Immature natural killer cell (primary cell): ENCODE data around the gene EIF4E1B. TPM values are rescaled to one million over a fixed set of nuclear protein-coding genes. Genes with fewer than 3 reads are reported as not detected.

Experiments
- DNase-seq, 3 donors: peaks; one replicate each; pipeline ENCODE4 v3.0.0; 2022; ENCODE audit warnings: mixed read lengths in 1 of 3
- H3K27ac Mint-ChIP-seq, 6 donors: one replicate each; pipeline ENCODE4 v1.8.0; 2020; ENCODE audit warnings: mixed read lengths in 6 of 6, mild to moderate bottlenecking in 5 of 6, inconsistent platforms in 4 of 6, moderate library complexity in 3 of 6
- H3K27me3 Mint-ChIP-seq, 3 donors: one replicate each; pipeline ENCODE4 v1.8.0; 2020 to 2021; ENCODE audit warnings: low read depth in 3 of 3, mild to moderate bottlenecking in 3 of 3, mixed read lengths in 3 of 3, moderate library complexity in 3 of 3, inconsistent platforms in 1 of 3
- H3K36me3 Mint-ChIP-seq, 3 donors: one replicate each; pipeline ENCODE4 v1.8.0; 2020; ENCODE audit warnings: mixed read lengths in 3 of 3, inconsistent platforms in 2 of 3, mild to moderate bottlenecking in 2 of 3
- H3K4me1 Mint-ChIP-seq, 2 donors: one replicate each; pipeline ENCODE4 v1.8.0; 2020; ENCODE audit warnings: inconsistent platforms in 2 of 2, mild to moderate bottlenecking in 2 of 2, mixed read lengths in 2 of 2, moderate library complexity in 1 of 2
- H3K4me3 Mint-ChIP-seq, 5 donors: one replicate each; pipeline ENCODE4 v1.8.0; 2020; ENCODE audit warnings: mild to moderate bottlenecking in 5 of 5, mixed read lengths in 5 of 5, inconsistent platforms in 3 of 5, moderate library complexity in 3 of 5
- H3K9me3 Mint-ChIP-seq, 6 donors: one replicate each; pipeline ENCODE4 v1.8.0; 2020; ENCODE audit warnings: mild to moderate bottlenecking in 6 of 6, mixed read lengths in 6 of 6, inconsistent platforms in 4 of 6, moderate library complexity in 3 of 6
- polyA plus RNA-seq, 3 donors: library from polyadenylated mRNA; unstranded; fragments of 300-500 nt; fragmentation: Illumina TruSeq; gene quantifications; one replicate each; pipeline ENCODE4 v1.2.3, GENCODE V29; 2021

Gene EIF4E1B
- polyA plus RNA-seq, 3 donors from 2014 or later = not detected

DNA sequence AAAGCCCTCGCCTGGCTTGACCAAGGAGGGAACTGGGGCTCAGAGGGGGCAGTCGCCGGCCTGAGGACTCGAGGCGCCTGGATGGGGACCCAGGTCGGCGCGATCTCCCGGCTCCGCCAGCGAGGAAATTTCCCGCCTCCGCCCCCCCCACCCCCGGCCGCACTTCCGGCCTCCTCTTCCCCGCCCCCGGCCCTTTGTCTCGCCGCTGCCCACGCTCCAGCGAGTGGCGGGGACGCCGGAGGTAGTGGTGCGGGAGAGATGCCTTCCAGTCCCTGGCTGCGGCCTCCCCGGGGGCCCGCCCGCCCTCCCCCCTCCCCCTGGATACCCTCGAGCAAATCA is 20.1 kb upstream of the EIF4E1B start:
- Mint-ChIP-seq H3K9me3 (peaks cover 0 to 1% (median 0%) of the 10 kb centered on the region in 6 donors), H3K36me3 (no peaks in the 10 kb centered on the region), H3K27ac (no peak overlapping the region), H3K4me3 (peak overlapping the region; percentile 74 to 82 (median 78)), H3K4me1 (peaks cover 10 to 15% of the 10 kb centered on the region in 2 donors), H3K27me3 (peaks cover 9 to 28% (median 22%) of the 10 kb centered on the region in 3 donors)
- no peak for DNase-seq

DNA sequence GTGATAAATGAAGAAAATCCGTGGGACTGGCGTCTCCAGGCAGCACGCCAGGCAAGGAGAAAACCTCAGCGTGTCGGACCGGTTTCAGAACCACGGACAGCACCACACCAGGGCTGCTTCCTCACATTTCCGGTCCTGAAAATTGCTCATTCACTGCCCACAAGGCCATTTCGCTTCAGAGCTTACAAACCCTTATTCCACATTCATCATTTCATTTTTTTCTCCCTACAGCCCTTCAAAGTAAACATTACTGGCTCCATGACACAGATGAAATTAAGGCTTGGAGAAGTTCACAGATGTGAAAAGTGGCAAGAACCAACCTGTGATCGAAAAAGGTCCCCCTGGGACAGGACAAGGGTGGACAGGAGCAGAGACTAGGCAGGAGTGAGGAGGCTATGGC is 19.0 kb upstream of the EIF4E1B start:
- H3K4me3 Mint-ChIP-seq = peak overlapping the region; percentile 1 to 70 (median 50)
- H3K27me3 Mint-ChIP-seq = peaks cover 15 to 28% (median 25%) of the 10 kb centered on the region in 3 donors
- H3K27ac Mint-ChIP-seq = no peak overlapping the region
- peak; percentile 47 to 58 (median 57) for DNase-seq
- H3K4me1 Mint-ChIP-seq = peaks cover 10 to 15% of the 10 kb centered on the region in 2 donors
- H3K9me3 Mint-ChIP-seq = peaks cover 0 to 1% (median 0%) of the 10 kb centered on the region in 6 donors
- H3K36me3 Mint-ChIP-seq = no peaks in the 10 kb centered on the region

DNA sequence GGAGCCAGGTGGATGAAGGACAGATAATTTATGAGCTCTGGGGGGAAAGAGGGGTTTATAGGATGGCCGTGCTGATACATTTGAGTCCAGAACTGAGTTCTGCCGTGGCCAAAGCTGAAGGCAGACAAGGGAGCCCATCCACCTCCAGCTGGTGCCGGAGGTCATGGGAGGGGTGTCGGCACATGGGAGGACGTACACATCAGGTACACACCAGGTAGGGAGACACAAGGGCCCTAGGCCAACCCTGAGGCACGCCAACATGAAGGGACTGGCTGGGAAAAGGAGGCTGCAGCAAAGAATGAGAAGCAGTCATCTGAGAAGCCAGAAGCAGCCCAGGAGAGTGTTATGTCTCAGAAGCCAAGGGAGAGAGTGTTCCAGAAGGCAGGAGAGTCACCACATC is 18.5 kb upstream of the EIF4E1B start:
- Mint-ChIP-seq H3K4me1 (peaks cover 10 to 15% of the 10 kb centered on the region in 2 donors), H3K36me3 (no peaks in the 10 kb centered on the region), H3K9me3 (peaks cover 0 to 1% (median 0%) of the 10 kb centered on the region in 6 donors), H3K4me3 (peak overlapping the region in 3 of 5 donors; percentile 7 to 64 (median 9)), H3K27ac (no peak overlapping the region), H3K27me3 (peaks cover 15 to 28% (median 25%) of the 10 kb centered on the region in 3 donors)
- no peak for DNase-seq

DNA sequence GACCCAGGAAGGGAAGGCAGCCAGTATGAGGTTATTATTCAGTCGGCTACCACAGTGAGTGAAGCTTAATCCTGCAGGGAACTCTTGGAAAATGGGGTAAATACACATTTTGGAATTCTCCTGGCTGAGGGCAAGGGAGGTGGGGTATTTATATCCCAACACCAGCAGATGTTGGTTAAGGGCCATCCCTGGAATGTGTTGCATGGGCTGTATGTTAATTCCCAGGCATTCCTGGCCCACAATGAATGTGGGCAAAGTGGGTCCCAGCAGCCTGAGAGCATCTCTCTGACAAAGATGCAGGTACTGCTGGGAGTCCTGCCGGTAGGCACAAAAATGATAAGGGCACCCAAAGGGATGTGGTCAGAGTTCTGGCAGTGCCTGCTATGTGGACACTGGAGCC is 17.6 kb upstream of the EIF4E1B start:
- H3K4me1 Mint-ChIP-seq = peaks cover 10 to 15% of the 10 kb centered on the region in 2 donors
- peaks cover 0 to 1% (median 0%) of the 10 kb centered on the region in 6 donors for H3K9me3 Mint-ChIP-seq
- H3K36me3 Mint-ChIP-seq = peaks cover 0 to 3% (median 0%) of the 10 kb centered on the region in 3 donors
- H3K4me3 Mint-ChIP-seq = no peak overlapping the region
- no peak for DNase-seq
- H3K27me3 Mint-ChIP-seq = peaks cover 15 to 31% (median 28%) of the 10 kb centered on the region in 3 donors
- H3K27ac Mint-ChIP-seq = no peak overlapping the region

DNA sequence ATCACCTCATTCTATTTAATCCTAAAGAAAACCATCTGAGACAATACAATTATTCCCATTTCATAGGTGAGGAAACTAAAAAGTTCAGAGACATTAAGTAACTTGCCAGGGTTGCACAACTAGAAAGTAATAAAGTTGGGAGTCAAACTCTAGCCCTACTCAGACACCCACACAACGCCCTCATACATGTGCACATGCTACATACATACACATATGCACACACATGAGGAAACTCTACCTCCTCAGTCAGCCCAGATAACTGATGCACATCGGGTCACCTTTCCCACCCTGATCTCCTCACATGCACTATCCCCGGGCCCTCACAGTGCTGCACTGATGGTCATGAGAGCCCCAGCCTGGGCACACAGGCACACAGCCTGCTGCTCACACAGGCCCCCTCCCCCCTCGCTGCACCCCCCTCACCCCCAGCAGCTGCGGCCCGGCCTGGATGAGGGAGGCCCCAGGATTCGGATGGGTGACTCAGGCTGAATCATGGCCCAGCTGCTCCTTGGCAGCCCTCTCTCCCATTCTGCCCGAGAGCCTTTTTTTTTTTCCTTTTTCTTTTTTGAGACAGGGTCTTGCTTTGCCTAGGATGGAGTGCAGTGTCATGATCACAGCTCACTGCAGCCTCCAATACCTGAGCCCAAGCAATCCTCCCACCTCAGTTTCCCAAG is 15.5 kb upstream of the EIF4E1B start:
- Mint-ChIP-seq H3K27me3 (peaks cover 11 to 33% (median 24%) of the 10 kb centered on the region in 3 donors), H3K36me3 (peaks cover 0 to 3% (median 0%) of the 10 kb centered on the region in 3 donors), H3K9me3 (no peaks in the 10 kb centered on the region), H3K27ac (no peak overlapping the region), H3K4me1 (peaks cover 6 to 17% of the 10 kb centered on the region in 2 donors), H3K4me3 (no peak overlapping the region)
- DNase-seq = no peak

DNA sequence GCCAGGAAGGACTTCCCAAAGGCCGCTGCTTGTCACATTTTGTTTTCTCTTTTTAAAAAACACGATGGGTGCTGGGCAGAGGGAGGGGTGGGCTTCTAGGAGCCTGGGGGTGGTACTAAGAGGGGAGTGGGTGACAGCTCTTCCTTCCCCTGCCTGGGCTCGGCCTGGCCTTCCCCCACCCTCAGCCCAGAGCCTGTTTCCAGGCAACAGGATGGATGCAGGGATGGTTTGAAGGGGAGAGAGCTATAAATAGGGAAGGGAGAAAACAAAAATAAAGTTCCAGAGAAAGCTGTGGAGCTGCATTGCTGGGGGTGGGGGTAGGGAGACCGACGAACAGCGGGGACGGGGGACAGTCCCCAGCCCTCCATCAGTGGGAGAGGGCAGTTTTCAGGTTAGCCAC is 14.0 kb upstream of the EIF4E1B start:
- Mint-ChIP-seq H3K27ac (no peak overlapping the region), H3K27me3 (peaks cover 16 to 37% (median 24%) of the 10 kb centered on the region in 3 donors), H3K4me1 (peaks cover 9 to 25% of the 10 kb centered on the region in 2 donors), H3K36me3 (peaks cover 0 to 3% (median 0%) of the 10 kb centered on the region in 3 donors), H3K4me3 (no peak overlapping the region), H3K9me3 (no peaks in the 10 kb centered on the region)
- no peak for DNase-seq

DNA sequence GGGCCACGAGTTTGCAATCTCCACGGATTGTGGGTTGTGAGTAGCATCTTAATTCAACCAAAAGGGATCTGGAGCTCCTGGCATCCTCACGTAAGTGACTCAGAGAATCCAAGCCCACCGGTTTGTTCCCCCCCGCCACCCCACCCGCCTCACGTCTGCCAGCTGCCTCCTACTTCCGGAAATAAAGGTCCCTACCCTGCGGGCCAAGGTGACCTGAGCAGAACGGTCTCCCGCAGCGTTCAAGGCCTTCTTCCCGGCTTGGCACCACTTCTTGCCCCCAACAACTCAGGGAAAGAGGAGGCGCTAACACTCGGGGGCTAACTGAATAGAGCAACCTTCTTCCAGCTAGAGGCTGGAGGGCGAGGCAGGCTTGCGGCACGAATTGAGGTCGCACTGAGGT is 11.7 kb upstream of the EIF4E1B start:
- H3K9me3 Mint-ChIP-seq = no peaks in the 10 kb centered on the region
- peaks cover 9 to 30% of the 10 kb centered on the region in 2 donors for H3K4me1 Mint-ChIP-seq
- DNase-seq = peak in 1 of 3 donors; percentile 11
- H3K4me3 Mint-ChIP-seq = peak overlapping the region; percentile 47 to 71 (median 60)
- no peak overlapping the region for H3K27ac Mint-ChIP-seq
- peaks cover 0 to 3% (median 0%) of the 10 kb centered on the region in 3 donors for H3K36me3 Mint-ChIP-seq
- peaks cover 19 to 27% (median 26%) of the 10 kb centered on the region in 3 donors for H3K27me3 Mint-ChIP-seq

DNA sequence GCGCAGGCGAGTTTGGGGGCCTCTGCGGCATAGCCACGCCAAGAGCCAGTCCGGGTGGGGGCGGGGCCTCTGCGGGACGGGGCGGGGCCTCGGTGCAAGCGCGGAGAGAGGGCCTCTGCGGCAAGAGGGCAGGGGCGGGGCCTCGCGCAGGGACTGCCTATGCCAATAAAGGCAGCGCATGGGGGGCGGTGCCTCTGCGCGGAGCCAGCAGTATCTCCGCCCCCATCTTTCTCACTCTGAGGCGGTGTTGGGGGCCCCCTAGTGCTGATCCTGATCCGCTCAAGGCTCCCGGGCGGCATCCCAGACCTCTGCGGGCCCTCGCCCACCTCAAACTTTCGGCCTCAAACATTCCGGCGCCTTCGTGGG is 11.3 kb upstream of the EIF4E1B start:
- Mint-ChIP-seq H3K4me1 (peaks cover 9 to 30% of the 10 kb centered on the region in 2 donors), H3K36me3 (peaks cover 0 to 3% (median 0%) of the 10 kb centered on the region in 3 donors), H3K27ac (no peak overlapping the region), H3K27me3 (peaks cover 18 to 27% (median 23%) of the 10 kb centered on the region in 3 donors), H3K9me3 (no peaks in the 10 kb centered on the region), H3K4me3 (peak overlapping the region; percentile 47 to 71 (median 60))
- DNase-seq = peak; percentile 77 to 81 (median 80)

DNA sequence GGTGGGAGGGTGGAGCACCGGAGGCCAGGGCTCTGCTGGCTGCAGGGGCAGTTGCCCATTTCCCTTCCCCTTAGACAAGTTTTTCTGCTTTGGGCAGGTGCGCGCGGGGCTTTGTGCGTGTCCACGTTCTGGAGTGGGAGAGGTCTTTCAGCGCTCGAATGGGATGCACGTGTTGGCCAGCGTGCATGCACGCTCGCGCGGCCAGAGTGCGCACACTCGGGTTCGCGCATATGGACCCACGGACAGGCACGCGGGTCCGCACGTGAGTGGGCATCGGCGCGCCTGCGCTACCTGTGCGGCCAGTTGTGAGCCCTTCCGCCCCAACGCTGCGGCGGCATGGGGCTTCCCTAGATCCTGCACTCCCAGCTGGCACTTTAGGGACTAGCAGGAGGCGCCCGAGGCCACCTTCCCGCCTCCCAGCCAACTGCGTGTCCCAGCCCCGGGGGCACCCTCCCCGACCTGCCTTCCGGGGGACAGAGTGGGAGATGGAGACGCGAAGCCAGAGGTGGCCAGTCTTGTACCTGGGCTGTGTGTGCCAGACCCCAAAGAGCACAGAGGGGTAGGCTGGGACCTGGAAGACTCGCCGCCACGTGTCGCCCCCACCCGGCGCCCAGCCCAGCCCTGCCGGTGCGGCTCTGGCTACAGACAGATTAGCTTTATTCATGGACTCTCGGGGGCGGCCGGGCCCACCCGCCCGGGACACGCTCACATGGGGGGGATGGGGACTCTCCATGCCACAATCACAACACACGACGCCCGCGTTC is 10.7 kb upstream of the EIF4E1B start:
- Mint-ChIP-seq H3K9me3 (no peaks in the 10 kb centered on the region), H3K27ac (no peak overlapping the region), H3K27me3 (peaks cover 17 to 28% (median 22%) of the 10 kb centered on the region in 3 donors)

DNA sequence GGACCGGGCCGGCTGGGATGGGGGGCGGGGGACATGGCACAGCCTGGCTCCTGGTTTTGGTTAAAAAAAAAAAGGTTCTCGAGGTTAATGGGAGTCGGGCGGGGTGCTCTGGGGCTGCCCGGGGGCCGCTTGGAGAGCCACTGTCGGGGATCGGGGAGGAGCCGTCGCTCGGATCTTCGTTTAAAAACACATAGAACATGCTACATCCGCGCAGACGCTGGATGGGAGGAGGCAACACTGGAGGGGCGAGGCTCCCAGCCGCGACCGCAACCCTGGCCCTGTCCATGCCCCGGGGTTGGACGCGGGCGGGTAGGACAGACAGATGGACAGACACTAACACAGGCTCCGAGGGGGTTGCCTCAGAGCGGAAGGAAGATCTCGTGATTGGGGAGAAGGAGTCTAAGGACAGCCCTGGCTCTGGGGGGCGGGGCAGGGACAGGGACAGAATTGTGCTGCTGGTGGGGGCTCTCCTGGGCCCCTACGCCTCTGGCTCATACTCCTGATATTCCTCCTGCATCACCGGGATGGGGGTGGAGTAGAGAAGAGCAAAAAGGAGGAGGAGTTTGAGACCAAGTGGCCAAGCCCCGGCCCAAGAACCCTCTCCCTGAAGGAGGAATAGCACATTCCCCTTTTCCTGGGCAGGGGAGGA is 10.0 kb upstream of the EIF4E1B start:
- peak in 1 of 3 donors; percentile 12 for DNase-seq
- H3K36me3 Mint-ChIP-seq = peaks cover 0 to 3% (median 0%) of the 10 kb centered on the region in 3 donors
- no peak overlapping the region for H3K27ac Mint-ChIP-seq
- H3K27me3 Mint-ChIP-seq = peaks cover 19 to 27% (median 22%) of the 10 kb centered on the region in 3 donors
- peaks cover 9 to 30% of the 10 kb centered on the region in 2 donors for H3K4me1 Mint-ChIP-seq
- no peaks in the 10 kb centered on the region for H3K9me3 Mint-ChIP-seq
- H3K4me3 Mint-ChIP-seq = peak overlapping the region; percentile 65 to 82 (median 72)

More for the DNA sequence above, 10.7 kb upstream of the EIF4E1B start:
- H3K4me3 Mint-ChIP-seq = peak overlapping the region; percentile 65 to 82 (median 72)
- H3K36me3 Mint-ChIP-seq = peaks cover 0 to 3% (median 0%) of the 10 kb centered on the region in 3 donors
- no peak for DNase-seq
- H3K4me1 Mint-ChIP-seq = peaks cover 9 to 30% of the 10 kb centered on the region in 2 donors

DNA sequence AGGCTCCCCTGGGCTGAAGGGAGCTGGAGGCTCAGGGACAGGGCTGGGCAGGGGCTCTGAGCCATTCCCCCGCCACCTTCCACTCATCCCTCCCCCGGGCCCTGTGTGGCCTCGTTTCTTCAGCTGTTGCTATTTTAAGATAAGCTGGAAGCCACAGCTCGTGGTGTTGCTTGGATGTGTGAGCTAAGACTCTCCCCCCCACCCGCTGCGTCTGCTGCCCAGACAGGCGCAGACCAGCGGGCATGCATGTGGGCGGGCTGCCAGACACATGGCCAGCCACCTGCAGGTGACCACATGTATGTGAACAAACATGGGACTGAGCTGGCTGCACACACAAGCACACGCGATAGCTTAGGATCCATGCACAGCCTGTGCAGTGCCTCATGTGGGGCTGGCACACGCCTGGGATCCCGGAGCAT is 8.8 kb upstream of the EIF4E1B start:
- Mint-ChIP-seq H3K27me3 (peaks cover 16 to 25% (median 24%) of the 10 kb centered on the region in 3 donors), H3K4me1 (peaks cover 9 to 30% of the 10 kb centered on the region in 2 donors), H3K9me3 (no peaks in the 10 kb centered on the region), H3K36me3 (peaks cover 0 to 3% (median 0%) of the 10 kb centered on the region in 3 donors), H3K4me3 (peak overlapping the region in 1 of 5 donors; percentile 15), H3K27ac (peak overlapping the region in 1 of 6 donors; percentile 14)
- DNase-seq = no peak

DNA sequence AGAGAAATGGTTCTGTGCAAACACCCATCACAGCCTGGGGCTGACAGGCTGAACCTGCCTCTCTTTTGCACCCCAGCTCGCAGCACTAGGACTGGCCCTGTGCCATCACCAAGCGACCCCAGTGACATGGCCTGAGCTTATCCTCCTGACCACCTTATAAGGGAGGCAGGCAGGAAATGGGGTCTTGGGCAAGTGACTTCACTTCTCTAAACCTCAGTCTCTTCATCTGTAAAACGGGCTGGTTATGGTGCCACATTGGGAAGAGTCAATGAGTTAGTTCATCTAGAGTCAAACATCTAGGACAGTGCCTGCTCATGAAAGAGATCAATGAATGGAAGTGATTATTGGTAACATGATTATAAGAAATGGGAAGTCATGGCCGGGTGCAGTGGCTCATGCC is 6.3 kb upstream of the EIF4E1B start:
- Mint-ChIP-seq H3K27ac (no peak overlapping the region), H3K4me1 (peaks cover 9 to 29% of the 10 kb centered on the region in 2 donors), H3K4me3 (no peak overlapping the region), H3K36me3 (no peaks in the 10 kb centered on the region), H3K9me3 (no peaks in the 10 kb centered on the region), H3K27me3 (peaks cover 19 to 26% (median 25%) of the 10 kb centered on the region in 3 donors)
- no peak for DNase-seq

DNA sequence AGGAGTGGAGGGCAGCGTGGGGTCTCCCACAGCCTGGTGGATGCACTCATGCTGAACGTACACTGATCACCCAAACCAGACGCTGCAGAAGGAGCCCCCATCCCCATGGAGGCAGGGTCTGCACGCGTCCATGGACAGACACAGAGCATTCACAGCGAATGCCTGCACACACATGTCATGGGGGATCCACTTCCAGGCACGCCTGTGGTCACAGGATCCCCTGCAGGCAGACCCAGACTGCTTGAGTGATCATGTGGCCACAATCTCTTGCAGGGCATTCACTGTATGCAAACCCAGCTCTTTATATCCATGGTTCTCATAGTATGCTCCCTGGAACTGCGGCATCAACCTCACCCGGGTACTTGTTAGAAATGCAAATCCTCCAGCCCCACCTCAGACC is 5.5 kb upstream of the EIF4E1B start:
- Mint-ChIP-seq H3K27me3 (peaks cover 19 to 29% (median 25%) of the 10 kb centered on the region in 3 donors), H3K36me3 (no peaks in the 10 kb centered on the region), H3K4me3 (no peak overlapping the region), H3K27ac (no peak overlapping the region), H3K9me3 (no peaks in the 10 kb centered on the region), H3K4me1 (peaks cover 9 to 25% of the 10 kb centered on the region in 2 donors)
- no peak for DNase-seq
